Hematopoietic multipotent progenitor cell treated with erythropoietin and hydrocortisone succinate and interleukin-3 and kit ligand, for 4 days (in vitro differentiated cells): ENCODE results near the gene PDIK1L.

Experiments used
- DNase-seq: peaks from one replicate; pipeline ENCODE4 v3.0.0-alpha.2; 2015

The PDIK1L gene

GRCh38 chr1:26158271-26158907 lies 46.8 kb downstream of the PDIK1L start:
- DNase-seq = no peak

- no peak for DNase-seq
These were observed 47.5 kb downstream of the PDIK1L start, which contains the start of gene FAM110D for GRCh38 chr1:26158908-26159742. FAM110D (plus strand) TSS chr1:26159079; CDS start chr1:26161292, 2,213 bp downstream.

- DNase-seq = no peak
These were observed 48.1 kb downstream of the PDIK1L start for GRCh38 chr1:26159743-26160039.

GRCh38 chr1:26160527-26161414 lies 49.1 kb downstream of the PDIK1L start:
- DNase-seq = peak; percentile 63

GRCh38 chr1:26161415-26162219 lies 50.0 kb downstream of the PDIK1L start:
- peak; percentile 86 for DNase-seq

- peak; percentile 41 for DNase-seq
These were observed 50.6 kb downstream of the PDIK1L start for GRCh38 chr1:26162220-26162709.

GRCh38 chr1:26163684-26164035 lies 52.0 kb downstream of the PDIK1L start:
- DNase-seq = no peak

- peak; percentile 63 for DNase-seq
These were observed 52.6 kb downstream of the PDIK1L start for GRCh38 chr1:26164036-26164860.

GRCh38 chr1:26164861-26165842 lies 53.5 kb downstream of the PDIK1L start:
- no peak for DNase-seq

- no peak for DNase-seq
These were observed 55.2 kb downstream of the PDIK1L start for GRCh38 chr1:26166719-26167281.

- DNase-seq = no peak
These were observed 57.0 kb downstream of the PDIK1L start, which contains the start of gene C1orf232 for GRCh38 chr1:26168410-26169197. C1orf232 (minus strand) TSS chr1:26168963; CDS start chr1:26168499, 464 bp downstream.

- no peak for DNase-seq
These were observed 57.6 kb downstream of the PDIK1L start for GRCh38 chr1:26169198-26169554.

- peak; percentile 97 for DNase-seq
These were observed 58.2 kb downstream of the PDIK1L start, which contains the start of gene ZNF593 for GRCh38 chr1:26169669-26170471. ZNF593 (plus strand) TSS chr1:26169908; CDS start chr1:26169984, 76 bp downstream.

GRCh38 chr1:26170472-26170821 lies 58.8 kb downstream of the PDIK1L start:
- no peak for DNase-seq

- DNase-seq = no peak
These were observed 59.8 kb downstream of the PDIK1L start, which contains the start of gene ZNF593OS for GRCh38 chr1:26171084-26172072. ZNF593OS (minus strand) TSS chr1:26171832; CDS start chr1:26171661, 171 bp downstream.
